BJ (cell line): Measurements from ENCODE around the gene STK32B. TPM values are rescaled to one million over a fixed set of nuclear protein-coding genes. Genes with fewer than 3 reads are reported as not detected.

Experiments used
- CTCF ChIA-PET: fragments of 350-600 bp; formaldehyde crosslinking; extraction: SDS; loops from one replicate; lab custom pipeline; 2021; ENCODE audit warnings: antibody characterized with exemption, inconsistent platforms; lab: Yijun Ruan, JAX
- POLR2A ChIA-PET: fragments of 300-600 bp; sonication (Branson Sonifier 250); formaldehyde crosslinking; extraction: SDS; loops from one replicate; lab custom pipeline; 2021; ENCODE audit warnings: antibody characterized with exemption; lab: Charles Lee
- DNase-seq: peaks from one replicate; pipeline ENCODE4 v3.0.0-alpha.2; 2011; ENCODE audit warnings: low read depth
- H3K27me3 ChIP-seq: 2 replicates; pipeline ENCODE4 v1.6.0; 2011; ENCODE audit warnings: low read length; ENCODE audit not compliant: control insufficient read depth, insufficient read depth
- H3K36me3 ChIP-seq: 2 replicates; pipeline ENCODE4 v1.5.1; 2011; ENCODE audit warnings: low read length; ENCODE audit not compliant: control insufficient read depth, insufficient read depth
- H3K4me3 ChIP-seq: 2 replicates; pipeline ENCODE4 v1.5.1; 2011; ENCODE audit warnings: low read depth, mild to moderate bottlenecking, control low read depth, low read length
- CTCF ChIP-seq: IDR thresholded peaks from 2 replicates; pipeline ENCODE4 v1.5.1; 2011; ENCODE audit warnings: low read depth, mild to moderate bottlenecking, control low read depth, inconsistent platforms, low read length, moderate library complexity; ENCODE audit not compliant: insufficient read depth
- polyA plus RNA-seq: library from polyadenylated mRNA; depleted of rRNA; stranded (reverse); fragments of >200 nt; gene quantifications from 2 replicates; pipeline ENCODE4 v1.2.3, GENCODE V29; 2011

The STK32B gene
- polyA plus RNA-seq, 1 experiment = 11.2 TPM

DNA sequence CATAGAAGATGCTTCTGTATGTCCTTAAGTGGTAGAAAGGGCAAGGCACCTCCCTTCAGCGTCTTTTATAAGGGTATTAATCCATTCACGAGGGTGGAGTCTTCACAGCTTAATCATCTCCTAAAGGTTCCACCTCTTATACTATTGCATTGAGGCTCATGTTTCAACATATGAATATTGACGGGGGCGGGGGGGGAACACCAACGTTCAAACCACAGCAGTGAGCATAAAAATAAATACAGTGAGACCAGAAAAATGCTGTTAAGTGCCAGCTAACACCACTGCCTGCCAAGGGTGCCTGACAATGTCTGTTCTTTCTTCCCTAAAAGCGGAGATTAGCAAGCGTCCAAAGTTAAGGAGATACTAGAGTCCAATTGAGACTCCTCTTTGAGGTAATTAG lies 323.3 kb downstream of the STK32B start:
- no peaks in the 10 kb centered on the region for H3K27me3 ChIP-seq
- CTCF ChIA-PET = no interaction called here
- H3K4me3 ChIP-seq = no peak overlapping the region
- POLR2A ChIA-PET = no interaction called here
- TF ChIP-seq CTCF = no peak
- no peak for DNase-seq
- H3K36me3 ChIP-seq = no peaks in the 10 kb centered on the region

GRCh38 chr4:5374994-5375393 lies 323.7 kb downstream of the STK32B start:
- Histone ChIP-seq H3K36me3 (no peaks in the 10 kb centered on the region), H3K4me3 (no peak overlapping the region), H3K27me3 (no peaks in the 10 kb centered on the region)
- no peak for TF ChIP-seq CTCF
- ChIA-PET CTCF (no interaction called here), POLR2A (no interaction called here)
- no peak for DNase-seq

- H3K27me3 ChIP-seq = no peaks in the 10 kb centered on the region
- no peak for DNase-seq
- POLR2A ChIA-PET = no interaction called here
- TF ChIP-seq CTCF = no peak
- H3K36me3 ChIP-seq = no peaks in the 10 kb centered on the region
- no peak overlapping the region for H3K4me3 ChIP-seq
- CTCF ChIA-PET = no interaction called here
Measured at GRCh38 chr4:5376015-5376414, 324.7 kb downstream of the STK32B start.

GRCh38 chr4:5378002-5378401 lies 326.7 kb downstream of the STK32B start:
- CTCF ChIA-PET = no interaction called here
- H3K27me3 ChIP-seq = no peaks in the 10 kb centered on the region
- POLR2A ChIA-PET = no interaction called here
- no peaks in the 10 kb centered on the region for H3K36me3 ChIP-seq
- no peak for DNase-seq
- peak; percentile 44 for TF ChIP-seq CTCF
- H3K4me3 ChIP-seq = no peak overlapping the region

DNA sequence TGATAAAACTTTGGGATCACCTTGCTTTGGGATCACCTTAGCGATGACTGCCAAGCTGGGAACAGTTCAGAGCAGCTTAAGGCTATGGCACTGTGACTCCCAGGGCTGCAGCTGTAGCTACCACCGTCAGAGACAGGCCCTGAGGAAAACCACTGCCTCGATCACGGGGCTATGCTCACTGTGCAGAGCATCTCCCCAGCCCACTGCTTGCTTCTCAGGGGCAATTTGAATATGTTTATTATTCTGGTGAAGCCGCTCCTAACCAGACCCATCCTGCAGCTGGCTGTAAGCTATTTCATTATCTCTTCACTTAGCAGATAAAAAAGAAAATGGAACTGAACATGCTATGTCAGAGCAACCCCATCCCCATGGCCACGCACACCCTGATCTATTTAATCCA lies 328.6 kb downstream of the STK32B start:
- no peaks in the 10 kb centered on the region for H3K27me3 ChIP-seq
- no peaks in the 10 kb centered on the region for H3K36me3 ChIP-seq
- POLR2A ChIA-PET = no interaction called here
- CTCF ChIA-PET = interaction anchor here (1.1 to 1.4 kb wide), 3 partner anchors 19 to 329 kb away, joined by 3 to 4 read pairs (median 4); partner anchors contain the start of gene STK32B
- TF ChIP-seq CTCF = no peak
- H3K4me3 ChIP-seq = no peak overlapping the region
- no peak for DNase-seq
